GM18870 (cell line): Measurements from ENCODE around the gene MRPS16.

Experiments
- ATAC-seq: cut with Tn5 transposase; IDR thresholded peaks from one replicate; pipeline ENCODE4 v1.9.1; 2021; ENCODE audit warnings: moderate library complexity; ENCODE audit not compliant: unreplicated experiment

MRPS16 gene

GRCh38 chr10:73244866-73245477 is 7.5 kb downstream of the MRPS16 start:
- no peak for ATAC-seq

GRCh38 chr10:73239908-73240307 is 12.5 kb downstream of the MRPS16 start:
- ATAC-seq = no peak

GRCh38 chr10:73238990-73239566 is 13.4 kb downstream of the MRPS16 start:
- ATAC-seq = no peak

- no peak for ATAC-seq
These were observed 17.7 kb downstream of the MRPS16 start for GRCh38 chr10:73234695-73235094.

- ATAC-seq = no peak
These were observed 18.6 kb downstream of the MRPS16 start for GRCh38 chr10:73233883-73234282.

- ATAC-seq = no peak
These were observed 19.6 kb downstream of the MRPS16 start for GRCh38 chr10:73232887-73233286.

- no peak for ATAC-seq
These were observed 22.9 kb downstream of the MRPS16 start for GRCh38 chr10:73229567-73229966.

GRCh38 chr10:73228247-73228646 is 24.2 kb downstream of the MRPS16 start:
- no peak for ATAC-seq

GRCh38 chr10:73226663-73227062 is 25.8 kb downstream of the MRPS16 start:
- no peak for ATAC-seq

- ATAC-seq = no peak
These were observed 26.9 kb downstream of the MRPS16 start for GRCh38 chr10:73225518-73225917.

GRCh38 chr10:73220989-73221388 is 31.5 kb downstream of the MRPS16 start:
- no peak for ATAC-seq

- no peak for ATAC-seq
These were observed 33.1 kb downstream of the MRPS16 start for GRCh38 chr10:73219384-73219783.

GRCh38 chr10:73218431-73219191 is 33.8 kb downstream of the MRPS16 start:
- ATAC-seq = no peak

- no peak for ATAC-seq
These were observed 34.8 kb downstream of the MRPS16 start for GRCh38 chr10:73217628-73218027.

GRCh38 chr10:73215749-73216148 is 36.7 kb downstream of the MRPS16 start:
- ATAC-seq = no peak

GRCh38 chr10:73211106-73211811 is 41.2 kb downstream of the MRPS16 start:
- ATAC-seq = no peak

GRCh38 chr10:73210395-73211105 is 41.9 kb downstream of the MRPS16 start:
- no peak for ATAC-seq

GRCh38 chr10:73209705-73210104 is 42.7 kb downstream of the MRPS16 start:
- no peak for ATAC-seq

- ATAC-seq = no peak
These were observed 44.6 kb downstream of the MRPS16 start for GRCh38 chr10:73207883-73208282.

- ATAC-seq = no peak
These were observed 46.1 kb downstream of the MRPS16 start for GRCh38 chr10:73206385-73206784.

GRCh38 chr10:73205890-73206289 is 46.6 kb downstream of the MRPS16 start:
- no peak for ATAC-seq
